Epithelial cell of proximal tubule (primary cell): ENCODE results near the gene DNAJB6. TPM values are rescaled to one million over a fixed set of nuclear protein-coding genes. Genes with fewer than 3 reads are reported as not detected.

Experiments
- DNase-seq: peaks from one replicate; pipeline ENCODE4 v3.0.0-alpha.2; 2011; ENCODE audit warnings: low read depth
- H3K4me3 ChIP-seq: 2 replicates; pipeline ENCODE4 v1.5.1; 2011; ENCODE audit warnings: low read depth, mild to moderate bottlenecking, low read length
- CTCF ChIP-seq: conservative IDR thresholded peaks from 2 replicates; pipeline ENCODE4 v1.5.1; 2012; ENCODE audit warnings: low read depth, mild to moderate bottlenecking, low read length
- total RNA-seq: library from RNA; depleted of rRNA; stranded (reverse); fragments of >200 nt; gene quantifications from 2 replicates; pipeline ENCODE4 v1.2.3, GENCODE V29; 2015

Gene DNAJB6
- total RNA-seq, 1 donor from 2014 or later = 108 TPM

DNA sequence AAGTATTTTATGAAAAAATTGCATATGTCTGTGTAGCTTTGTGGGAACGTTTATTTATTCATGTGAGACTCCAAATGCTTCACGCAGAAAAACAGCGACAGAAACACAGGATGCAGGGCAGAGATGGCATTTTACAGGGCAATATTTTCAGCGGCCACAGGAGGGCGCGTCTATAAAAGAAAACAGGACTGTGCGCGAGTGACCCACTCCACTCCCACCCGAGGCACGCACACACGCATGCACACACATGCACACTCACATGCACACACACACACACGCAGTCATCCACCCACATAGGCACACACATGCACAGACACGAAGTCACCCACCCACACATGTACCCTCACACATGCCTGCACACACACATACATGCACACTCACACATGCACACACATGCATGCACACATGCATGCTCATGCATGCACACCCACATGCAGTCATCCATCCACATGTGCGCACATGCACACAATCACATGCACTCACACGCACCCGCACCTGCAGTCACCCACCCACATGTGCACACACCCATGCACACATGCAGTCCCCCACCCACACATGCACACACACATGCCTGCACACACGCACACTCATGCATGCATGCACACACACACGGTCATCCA, 96.3 kb downstream of the DNAJB6 start:
- TF ChIP-seq CTCF = peak; percentile 66
- peak overlapping the region; percentile 30 for H3K4me3 ChIP-seq

DNA sequence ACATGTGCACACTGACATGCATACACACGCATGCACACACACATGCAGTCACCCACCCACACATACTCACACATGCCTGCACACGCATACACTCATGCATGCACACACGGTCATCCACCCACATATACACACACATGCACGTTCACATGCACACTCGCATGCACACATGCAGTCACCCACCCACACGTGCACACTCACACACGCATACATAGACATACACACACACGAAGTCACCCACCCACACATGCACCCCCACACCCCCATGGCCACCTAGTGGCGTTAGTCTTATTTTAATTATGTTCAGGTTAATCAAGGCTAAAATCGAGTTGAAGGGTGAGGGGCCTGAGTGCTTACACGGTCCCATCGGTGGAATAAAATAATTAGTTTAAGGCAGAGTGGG, 96.8 kb downstream of the DNAJB6 start:
- TF ChIP-seq CTCF = no peak
- H3K4me3 ChIP-seq = no peak overlapping the region
- no peak for DNase-seq

More for the DNA sequence above, 96.3 kb downstream of the DNAJB6 start:
- no peak for DNase-seq

GRCh38 chr7:157434231-157434630, 97.4 kb downstream of the DNAJB6 start:
- no peak overlapping the region for H3K4me3 ChIP-seq
- DNase-seq = no peak
- TF ChIP-seq CTCF = no peak

- H3K4me3 ChIP-seq = no peak overlapping the region
- no peak for TF ChIP-seq CTCF
- no peak for DNase-seq
Measured at GRCh38 chr7:157434701-157435100, 97.9 kb downstream of the DNAJB6 start.

- H3K4me3 ChIP-seq = no peak overlapping the region
- DNase-seq = no peak
- TF ChIP-seq CTCF = no peak
Measured at GRCh38 chr7:157436076-157436475, 99.3 kb downstream of the DNAJB6 start.

DNA sequence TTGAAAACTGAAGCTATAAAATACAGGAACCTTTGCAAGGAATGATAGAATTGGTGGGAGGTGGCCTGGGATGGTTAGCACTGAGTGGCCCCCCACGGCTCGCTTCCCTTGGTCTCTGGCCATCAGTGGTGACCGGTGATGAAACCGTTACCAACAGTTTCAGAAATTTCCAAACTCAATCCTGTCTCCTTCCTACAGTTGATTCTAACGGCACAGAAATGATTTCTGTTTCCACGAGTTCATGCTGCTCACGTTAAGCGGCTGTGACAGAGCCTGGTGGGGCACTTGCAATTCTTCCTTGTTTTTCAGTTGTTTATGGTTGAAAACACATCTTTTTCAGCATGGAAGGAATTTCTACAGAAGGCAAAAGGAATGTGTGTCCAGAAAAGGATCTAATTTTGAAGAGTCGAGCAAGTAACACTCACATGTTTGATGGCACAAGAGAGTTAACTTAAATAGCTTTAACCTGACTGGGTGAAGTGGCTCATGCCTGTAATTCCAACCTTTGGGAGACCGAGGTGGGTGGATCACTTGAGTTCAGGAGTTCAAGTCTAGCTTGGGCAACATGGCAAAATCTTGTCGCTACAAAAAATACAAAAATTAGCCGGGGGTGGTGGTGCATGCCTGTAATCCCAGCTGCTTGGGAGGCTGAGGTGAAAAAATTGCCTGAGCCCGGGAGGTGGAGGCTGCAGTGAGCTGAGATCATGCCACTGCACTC, 100.1 kb downstream of the DNAJB6 start:
- no peak for TF ChIP-seq CTCF
- no peak for DNase-seq
- H3K4me3 ChIP-seq = no peak overlapping the region
